HG02571 (cell line): ENCODE measurements around the gene ZSWIM4.

Experiments used
- ATAC-seq: cut with Tn5 transposase; IDR thresholded peaks from one replicate; pipeline ENCODE4 v1.9.1; 2021; ENCODE audit warnings: mild to moderate bottlenecking, moderate library complexity; ENCODE audit not compliant: unreplicated experiment

The ZSWIM4 gene

GRCh38 chr19:13833330-13834243, 38.3 kb downstream of the ZSWIM4 start:
- peak; percentile 68 for ATAC-seq

GRCh38 chr19:13834244-13835069, 39.2 kb downstream of the ZSWIM4 start:
- no peak for ATAC-seq

GRCh38 chr19:13835791-13836723, 40.8 kb downstream of the ZSWIM4 start:
- no peak for ATAC-seq

GRCh38 chr19:13838435-13839129, 43.3 kb downstream of the ZSWIM4 start:
- no peak for ATAC-seq

- ATAC-seq: peak; percentile 39
Measured at GRCh38 chr19:13839130-13839937, 44.1 kb downstream of the ZSWIM4 start.

- ATAC-seq: no peak
Measured at GRCh38 chr19:13839938-13840304, 44.7 kb downstream of the ZSWIM4 start.

- no peak for ATAC-seq
Measured at GRCh38 chr19:13840305-13841085, 45.3 kb downstream of the ZSWIM4 start.

GRCh38 chr19:13841086-13841961, 46.1 kb downstream of the ZSWIM4 start:
- no peak for ATAC-seq

GRCh38 chr19:13841962-13842290, 46.7 kb downstream of the ZSWIM4 start:
- ATAC-seq: no peak

- ATAC-seq: no peak
Measured at GRCh38 chr19:13842291-13843103, 47.3 kb downstream of the ZSWIM4 start.

GRCh38 chr19:13843104-13843921, 48.1 kb downstream of the ZSWIM4 start:
- no peak for ATAC-seq

GRCh38 chr19:13844130-13844631, 48.9 kb downstream of the ZSWIM4 start:
- ATAC-seq: no peak

- ATAC-seq: peak; percentile 44
Measured at GRCh38 chr19:13846557-13847406, 51.5 kb downstream of the ZSWIM4 start.

GRCh38 chr19:13847407-13848339, 52.4 kb downstream of the ZSWIM4 start:
- ATAC-seq: no peak
